Sigmoid colon (tissue), 7 donors: ENCODE measurements around the gene EFNA5. TPM values are rescaled to one million over a fixed set of nuclear protein-coding genes. Genes with fewer than 3 reads are reported as not detected.

Experiments used
- DNase-seq: peaks from one replicate; pipeline ENCODE4 v3.0.0-alpha.2; 2019
- H3K27ac ChIP-seq, 4 donors: fragments of 200-600 bp; sonication (generic); one replicate each; pipeline ENCODE4 v1.5.1; 2016 to 2019; ENCODE audit warnings: mild to moderate bottlenecking in 1 of 4
- H3K27me3 ChIP-seq, 3 donors: fragments of 200-600 bp; sonication (generic); one replicate each; pipeline ENCODE4 v1.5.1; 2019; ENCODE audit warnings: mild to moderate bottlenecking in 1 of 3
- H3K36me3 ChIP-seq, 4 donors: fragments of 200-600 bp; sonication (generic); one replicate each; pipeline ENCODE4 v1.5.1; 2016 to 2019
- H3K4me1 ChIP-seq, 4 donors: fragments of 200-600 bp; sonication (generic); one replicate each; pipeline ENCODE4 v1.5.1; 2017 to 2019
- H3K4me3 ChIP-seq, 4 donors: fragments of 200-600 bp; sonication (generic); one replicate each; pipeline ENCODE4 v1.5.1; 2017 to 2019; ENCODE audit warnings: mild to moderate bottlenecking in 2 of 4, moderate library complexity in 1 of 4
- H3K9me3 ChIP-seq, 4 donors: fragments of 200-600 bp in 3 of 4; sonication (generic) in 3 of 4; one replicate each; pipeline versions ENCODE4 v1.5.1 to v1.6.1; 2013 to 2019
- EP300 ChIP-seq, 4 donors: sonication (generic); formaldehyde crosslinking; IDR thresholded peaks; one replicate each; pipeline ENCODE4 v1.6.1; 2017; ENCODE audit warnings: antibody characterized with exemption in 4 of 4
- POLR2A ChIP-seq, 2 donors: fragments of 450-650 bp; IDR thresholded peaks; one replicate each; pipeline ENCODE4 v1.6.1; 2016; ENCODE audit warnings: antibody characterized with exemption in 2 of 2, mild to moderate bottlenecking in 2 of 2, moderate library complexity in 2 of 2
- POLR2AphosphoS5 ChIP-seq, 4 donors: sonication (generic); formaldehyde crosslinking; IDR thresholded peaks; one replicate each; pipeline ENCODE4 v1.6.1; 2017; ENCODE audit warnings: antibody characterized with exemption in 4 of 4
- WGBS, 2 donors: extraction: QIAGEN DNeasy Blood & Tissue Kit; methylation state at CpG; one replicate each; pipeline ENCODE4 v1.1.7; 2013; 5-methylcytosine and 5-hydroxymethylcytosine counted together
- intact Hi-C: fragments of 100-400 bp; cut with DNase I; formaldehyde crosslinking; loops from one replicate; pipeline ENCODE4 v1.15.1; 2023
- polyA plus RNA-seq, 3 donors: library from polyadenylated mRNA; stranded (reverse); fragments of 200-250 nt; gene quantifications; one replicate each; pipeline ENCODE4 v1.2.3, GENCODE V29; 2013
- total RNA-seq, 4 donors: library from RNA; depleted of rRNA; stranded (reverse); fragments of >200 nt; gene quantifications; one replicate each; pipeline ENCODE4 v1.1.0, GENCODE V29; 2016
- TF ChIP-seq, protein P1 (sequence below), 4 experiments: fragments of 450-650 bp in 3 of 4; fragments of 200-600 bp in 1 of 4; IDR thresholded peaks; one replicate each; pipeline ENCODE4 v1.5.1; 2016 to 2019; ENCODE audit warnings: antibody characterized with exemption in 4 of 4, mild to moderate bottlenecking in 3 of 4, moderate library complexity in 2 of 4
- donor health status: healthy with polysubstance abuse.
- donor health status: Bipolar disorder and iron deficiency.
- donor health status: healthy.

The EFNA5 gene
- total and polyA plus RNA-seq, 7 donors: 0.60 to 10.8 (median 6.8) TPM

DNA sequence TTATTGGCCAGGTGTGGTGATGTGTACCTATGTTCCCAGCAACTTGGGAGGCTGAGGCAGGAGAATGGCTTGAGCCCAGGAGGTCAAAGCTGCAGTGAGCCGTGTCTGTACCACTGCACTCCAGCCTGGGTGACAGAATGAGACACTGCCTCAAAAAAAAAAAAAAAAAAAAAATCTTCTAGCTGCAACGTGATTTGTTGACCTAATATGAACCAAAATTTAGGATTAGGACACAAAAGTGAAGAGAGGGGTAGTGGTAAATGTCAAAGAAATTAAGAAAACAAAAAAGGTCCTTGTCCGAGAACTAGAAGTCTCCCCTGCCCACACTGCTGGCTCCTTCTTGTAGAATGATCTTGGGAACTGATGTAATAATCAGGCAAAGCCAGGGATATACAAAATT is 272.0 kb downstream of the EFNA5 start:
- Histone ChIP-seq H3K9me3 (no peaks in the 10 kb centered on the region), H3K36me3 (no peaks in the 10 kb centered on the region), H3K4me1 (peaks cover 0 to 4% (median 0%) of the 10 kb centered on the region in 4 donors), H3K27me3 (no peaks in the 10 kb centered on the region), H3K27ac (no peak overlapping the region), H3K4me3 (no peak overlapping the region)
- no peak for DNase-seq
- intact Hi-C loops: no loop called here
- TF ChIP-seq EP300 (IDR thresholded peaks at IDR 0.05): no peak
- WGBS, 2 donors: 89% methylated on average over 3 of the region's 3 CpGs

- no peak for DNase-seq
- Histone ChIP-seq H3K27me3 (no peaks in the 10 kb centered on the region), H3K4me1 (no peaks in the 10 kb centered on the region), H3K36me3 (no peaks in the 10 kb centered on the region), H3K4me3 (no peak overlapping the region), H3K9me3 (no peaks in the 10 kb centered on the region), H3K27ac (no peak overlapping the region)
- intact Hi-C loops: no loop called here
- no peak for TF ChIP-seq EP300 (IDR thresholded peaks at IDR 0.05)
- TF ChIP-seq, protein P1, sequence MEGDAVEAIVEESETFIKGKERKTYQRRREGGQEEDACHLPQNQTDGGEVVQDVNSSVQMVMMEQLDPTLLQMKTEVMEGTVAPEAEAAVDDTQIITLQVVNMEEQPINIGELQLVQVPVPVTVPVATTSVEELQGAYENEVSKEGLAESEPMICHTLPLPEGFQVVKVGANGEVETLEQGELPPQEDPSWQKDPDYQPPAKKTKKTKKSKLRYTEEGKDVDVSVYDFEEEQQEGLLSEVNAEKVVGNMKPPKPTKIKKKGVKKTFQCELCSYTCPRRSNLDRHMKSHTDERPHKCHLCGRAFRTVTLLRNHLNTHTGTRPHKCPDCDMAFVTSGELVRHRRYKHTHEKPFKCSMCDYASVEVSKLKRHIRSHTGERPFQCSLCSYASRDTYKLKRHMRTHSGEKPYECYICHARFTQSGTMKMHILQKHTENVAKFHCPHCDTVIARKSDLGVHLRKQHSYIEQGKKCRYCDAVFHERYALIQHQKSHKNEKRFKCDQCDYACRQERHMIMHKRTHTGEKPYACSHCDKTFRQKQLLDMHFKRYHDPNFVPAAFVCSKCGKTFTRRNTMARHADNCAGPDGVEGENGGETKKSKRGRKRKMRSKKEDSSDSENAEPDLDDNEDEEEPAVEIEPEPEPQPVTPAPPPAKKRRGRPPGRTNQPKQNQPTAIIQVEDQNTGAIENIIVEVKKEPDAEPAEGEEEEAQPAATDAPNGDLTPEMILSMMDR (IDR thresholded peaks at IDR 0.05): no peak
- no peak for TF ChIP-seq POLR2AphosphoS5 (IDR thresholded peaks at IDR 0.05)
- no peak for TF ChIP-seq POLR2A (IDR thresholded peaks at IDR 0.05)
- 94% methylated on average over 1 of the region's 1 CpG for WGBS, 2 donors
These were observed 274.4 kb downstream of the EFNA5 start for GRCh38 chr5:107396351-107396690.

DNA sequence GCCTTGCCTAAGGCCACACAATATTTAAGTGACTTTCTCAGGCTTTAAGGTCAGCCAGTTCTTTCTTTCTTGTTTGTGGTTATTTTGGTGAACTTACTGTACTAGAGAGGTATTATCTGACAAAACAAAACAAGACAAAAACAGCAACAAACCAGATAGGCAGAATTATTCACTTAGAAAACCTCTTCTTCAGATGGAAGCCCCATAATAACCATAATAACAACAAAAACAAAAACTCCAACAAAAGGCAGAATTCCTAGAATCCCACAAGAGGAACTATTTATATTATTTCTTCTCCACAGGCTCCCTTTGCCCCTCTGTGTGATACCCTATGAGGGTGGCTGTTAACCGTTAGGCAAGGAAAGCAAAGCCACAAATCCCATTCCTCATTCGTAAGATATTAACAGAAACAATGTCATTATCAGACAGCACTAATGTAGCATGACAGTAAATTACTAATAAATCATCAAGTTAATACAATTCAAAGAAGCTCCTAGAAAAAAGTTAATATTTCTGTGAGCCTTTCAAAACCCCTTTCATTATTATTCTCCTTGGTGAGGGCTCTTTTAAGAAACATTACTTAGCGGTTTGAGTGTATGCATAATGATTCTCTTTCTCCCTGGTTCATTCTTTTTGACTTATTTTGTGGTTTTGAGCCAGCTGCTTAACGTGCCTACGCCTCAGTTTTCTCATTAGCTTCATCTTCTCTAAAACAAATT is 274.9 kb downstream of the EFNA5 start:
- TF ChIP-seq, protein P1 (IDR thresholded peaks at IDR 0.05): no peak
- no peak for TF ChIP-seq POLR2A (IDR thresholded peaks at IDR 0.05)
- TF ChIP-seq EP300 (IDR thresholded peaks at IDR 0.05): no peak
- TF ChIP-seq POLR2AphosphoS5 (IDR thresholded peaks at IDR 0.05): no peak
- Histone ChIP-seq H3K4me1 (no peaks in the 10 kb centered on the region), H3K4me3 (no peak overlapping the region), H3K9me3 (no peaks in the 10 kb centered on the region), H3K27ac (no peak overlapping the region), H3K36me3 (no peaks in the 10 kb centered on the region), H3K27me3 (no peaks in the 10 kb centered on the region)
- 80 to 86% methylated on average over 5 of the region's 5 CpGs for WGBS, 2 donors
- intact Hi-C loops: no loop called here
- no peak for DNase-seq

- Histone ChIP-seq H3K4me3 (no peak overlapping the region), H3K4me1 (peaks cover 0 to 10% (median 7%) of the 10 kb centered on the region in 4 donors), H3K27me3 (no peaks in the 10 kb centered on the region), H3K9me3 (no peaks in the 10 kb centered on the region), H3K27ac (no peak overlapping the region), H3K36me3 (no peaks in the 10 kb centered on the region)
- no peak for DNase-seq
- TF ChIP-seq, protein P1 (IDR thresholded peaks at IDR 0.05): no peak
- no peak for TF ChIP-seq EP300 (IDR thresholded peaks at IDR 0.05)
- intact Hi-C loops: no loop called here
- 90 to 94% methylated on average over 2 of the region's 2 CpGs for WGBS, 2 donors
These were observed 276.9 kb downstream of the EFNA5 start for GRCh38 chr5:107393851-107394250.

- Histone ChIP-seq H3K4me3 (no peak overlapping the region), H3K27me3 (no peaks in the 10 kb centered on the region), H3K9me3 (no peaks in the 10 kb centered on the region), H3K36me3 (no peaks in the 10 kb centered on the region), H3K4me1 (peaks cover 0 to 20% (median 14%) of the 10 kb centered on the region in 4 donors), H3K27ac (no peak overlapping the region)
- intact Hi-C loops: no loop called here
- TF ChIP-seq EP300 (IDR thresholded peaks at IDR 0.05): no peak
- TF ChIP-seq, protein P1 (IDR thresholded peaks at IDR 0.05): no peak
- WGBS, 2 donors: 95 to 96% methylated on average over 5 of the region's 5 CpGs
- no peak for DNase-seq
These were observed 278.9 kb downstream of the EFNA5 start for GRCh38 chr5:107391787-107392186.
